ENCODE results near the gene TMEM121. TPM values are rescaled to one million over a fixed set of nuclear protein-coding genes. Genes with fewer than 3 reads are reported as not detected.
A peak's percentile ranks its signal among the peaks of the same experiment; 100 is the strongest.

Gene TMEM121
- polyA plus RNA-seq, 3 donors: 0.08 to 0.11 TPM; not detected in 1

- H3K4me3 ChIP-seq (replicated peaks in 1 of 3; ENCODE audit: low read depth in 2 of 3, low read length in 3 of 3): no peak overlapping the region
- no peak overlapping the region for H2AFZ ChIP-seq (ENCODE audit: insufficient read depth, low read depth, low read length, poor library complexity, severe bottlenecking)
Observed at GRCh38 chr14:105576525-105577088, 50.2 kb downstream of the TMEM121 start.

GRCh38 chr14:105577314-105577861 is 51.0 kb downstream of the TMEM121 start:
- no peaks in the 10 kb centered on the region for H3K4me1 Mint-ChIP-seq
- H2AFZ ChIP-seq (ENCODE audit: insufficient read depth, low read depth, low read length, poor library complexity, severe bottlenecking): no peak overlapping the region
- no peaks in the 10 kb centered on the region for H4K20me1 ChIP-seq (ENCODE audit: insufficient read depth, low read length)
- 85% methylated on average over 13 of the region's 14 CpGs for WGBS (ENCODE audit: insufficient coverage)
- no peak overlapping the region for H3K9ac ChIP-seq (ENCODE audit: insufficient read depth, low read length, poor library complexity, severe bottlenecking)
- H3K9me3 ChIP-seq (replicated peaks in 1 of 2; ENCODE audit: control insufficient read depth in 1 of 2, insufficient read depth in 1 of 2, low read length in 2 of 2): no peaks in the 10 kb centered on the region
- no peak for DNase-seq
- no peaks in the 10 kb centered on the region for H3K36me3 ChIP-seq (replicated peaks in 1 of 2; ENCODE audit: control insufficient read depth in 1 of 2, insufficient read depth in 2 of 2, low read length in 2 of 2)
- H3K4me3 Mint-ChIP-seq: no peak overlapping the region
- H3K27me3 ChIP-seq (ENCODE audit: control insufficient read depth in 2 of 2, insufficient read depth in 2 of 2, low read length in 2 of 2): no peaks in the 10 kb centered on the region
- H3K27ac ChIP-seq (ENCODE audit: low read depth in 1 of 2, low read length in 2 of 2): no peak overlapping the region
- peaks cover 2 to 3% (median 2%) of the 10 kb centered on the region in 3 donors for H3K27me3 Mint-ChIP-seq (ENCODE audit: low read depth in 3 of 3)
- H3K4me1 ChIP-seq (ENCODE audit: control insufficient read depth in 1 of 2, insufficient read depth in 2 of 2, low read length in 2 of 2): no peaks in the 10 kb centered on the region
- intact Hi-C loops (cut with micrococcal nuclease): no loop called here
- no peak for TF ChIP-seq CTCF (IDR thresholded peaks at IDR 0.05)
- peaks cover 0 to 3% (median 0%) of the 10 kb centered on the region in 7 donors for H3K9me3 Mint-ChIP-seq
- no peaks in the 10 kb centered on the region for H3K79me2 ChIP-seq (ENCODE audit: insufficient read depth, low read length)
- no peaks in the 10 kb centered on the region for H3K36me3 Mint-ChIP-seq
- H3K27ac Mint-ChIP-seq: peak overlapping the region in 1 of 7 donors; percentile 60
- H3K4me3 ChIP-seq (replicated peaks in 1 of 3; ENCODE audit: low read depth in 2 of 3, low read length in 3 of 3): no peak overlapping the region
- no peak overlapping the region for H3K4me2 ChIP-seq (replicated peaks; ENCODE audit: extremely low read depth, low read length, poor library complexity, severe bottlenecking)

More at GRCh38 chr14:105576525-105577088, 50.2 kb downstream of the TMEM121 start:
- 100% methylated on average over 2 of the region's 2 CpGs for WGBS (ENCODE audit: insufficient coverage)
- Mint-ChIP-seq H3K9me3 (peaks cover 0 to 3% (median 0%) of the 10 kb centered on the region in 7 donors), H3K4me3 (no peak overlapping the region), H3K27me3 (ENCODE audit: low read depth in 3 of 3) (peaks cover 2 to 3% (median 2%) of the 10 kb centered on the region in 3 donors), H3K36me3 (no peaks in the 10 kb centered on the region), H3K27ac (peak overlapping the region in 1 of 7 donors; percentile 60), H3K4me1 (no peaks in the 10 kb centered on the region)
- Histone ChIP-seq H3K9me3 (replicated peaks in 1 of 2; ENCODE audit: control insufficient read depth in 1 of 2, insufficient read depth in 1 of 2, low read length in 2 of 2) (no peaks in the 10 kb centered on the region), H3K79me2 (ENCODE audit: insufficient read depth, low read length) (no peaks in the 10 kb centered on the region), H3K36me3 (replicated peaks in 1 of 2; ENCODE audit: control insufficient read depth in 1 of 2, insufficient read depth in 2 of 2, low read length in 2 of 2) (no peaks in the 10 kb centered on the region), H3K27ac (ENCODE audit: low read depth in 1 of 2, low read length in 2 of 2) (no peak overlapping the region), H3K4me1 (ENCODE audit: control insufficient read depth in 1 of 2, insufficient read depth in 2 of 2, low read length in 2 of 2) (no peaks in the 10 kb centered on the region), H3K27me3 (ENCODE audit: control insufficient read depth in 2 of 2, insufficient read depth in 2 of 2, low read length in 2 of 2) (no peaks in the 10 kb centered on the region), H3K4me2 (replicated peaks; ENCODE audit: extremely low read depth, low read length, poor library complexity, severe bottlenecking) (no peak overlapping the region), H3K9ac (ENCODE audit: insufficient read depth, low read length, poor library complexity, severe bottlenecking) (no peak overlapping the region), H4K20me1 (ENCODE audit: insufficient read depth, low read length) (no peaks in the 10 kb centered on the region)
- intact Hi-C loops (cut with micrococcal nuclease): no loop called here
- DNase-seq: no peak
- no peak for TF ChIP-seq CTCF (IDR thresholded peaks at IDR 0.05)

Measured in CD14-positive monocyte (primary cell).